HFFc6 (cell line): ENCODE results near the gene TMEM120B. TPM values are rescaled to one million over a fixed set of nuclear protein-coding genes. Genes with fewer than 3 reads are reported as not detected.
A peak's percentile ranks its signal among the peaks of the same experiment; 100 is the strongest.
"Not testable (repeated sequence)": the region's sequence is repeated elsewhere in the genome, so short reads cannot be mapped to it uniquely, and the experiment has no call there.

Source experiments
- DNase-seq: peaks from one replicate; pipeline ENCODE4 v3.0.0-alpha.2; 2018
- H3K27ac Mint-ChIP-seq: 2 replicates; pipeline ENCODE4 v1.8.0; 2020; ENCODE audit warnings: mild to moderate bottlenecking, mixed read lengths
- H3K27me3 Mint-ChIP-seq: 2 replicates; pipeline ENCODE4 v1.8.0; 2021; ENCODE audit warnings: mild to moderate bottlenecking, moderate library complexity, mixed read lengths; ENCODE audit not compliant: insufficient read depth
- H3K36me3 Mint-ChIP-seq: 2 replicates; pipeline ENCODE4 v1.8.0; 2021; ENCODE audit warnings: low read depth, mixed read lengths
- H3K4me1 Mint-ChIP-seq: 2 replicates; pipeline ENCODE4 v1.8.0; 2020; ENCODE audit warnings: low read depth, mixed read lengths
- H3K4me3 Mint-ChIP-seq: 2 replicates; pipeline ENCODE4 v1.8.0; 2020; ENCODE audit warnings: mild to moderate bottlenecking, moderate library complexity, mixed read lengths
- H3K9me3 Mint-ChIP-seq: 2 replicates; pipeline ENCODE4 v1.8.0; 2020; ENCODE audit warnings: mild to moderate bottlenecking, mixed read lengths
- CTCF ChIP-seq: fragments of 200-600 bp; sonication (generic); IDR thresholded peaks from 2 replicates; pipeline ENCODE4 v1.5.0; 2021; ENCODE audit warnings: antibody characterized with exemption, mild to moderate bottlenecking
- long read RNA-seq: library from polyadenylated mRNA; unstranded; transcript quantifications from one replicate; pipeline ENCODE4 v2.0.0, GENCODE V29; 2019
- total RNA-seq, 6 experiments: library from RNA; stranded (reverse); fragmentation: NEBNext Ultra II Directional; extraction: Animal tissue kit (Norgen Biotek cat#: 25700); gene quantifications; 2 replicates in 1 of 6; 3 replicates in 5 of 6; pipeline ENCODE4 v1.2.3, GENCODE V29; 2021

The TMEM120B gene
- 10 to 100 TPM in 5 of 6 experiments, 1 to 10 TPM in 1; 9.7 to 13.8 (median 12.6) TPM for total RNA-seq
- long read RNA-seq, full-length matches to known transcripts, result 3 of 9 reads
- long read RNA-seq, partial matches to known transcripts, result 0 of 9 reads
- long read RNA-seq, other reads (novel, unspliced or antisense), result 6 of 9 reads

DNA sequence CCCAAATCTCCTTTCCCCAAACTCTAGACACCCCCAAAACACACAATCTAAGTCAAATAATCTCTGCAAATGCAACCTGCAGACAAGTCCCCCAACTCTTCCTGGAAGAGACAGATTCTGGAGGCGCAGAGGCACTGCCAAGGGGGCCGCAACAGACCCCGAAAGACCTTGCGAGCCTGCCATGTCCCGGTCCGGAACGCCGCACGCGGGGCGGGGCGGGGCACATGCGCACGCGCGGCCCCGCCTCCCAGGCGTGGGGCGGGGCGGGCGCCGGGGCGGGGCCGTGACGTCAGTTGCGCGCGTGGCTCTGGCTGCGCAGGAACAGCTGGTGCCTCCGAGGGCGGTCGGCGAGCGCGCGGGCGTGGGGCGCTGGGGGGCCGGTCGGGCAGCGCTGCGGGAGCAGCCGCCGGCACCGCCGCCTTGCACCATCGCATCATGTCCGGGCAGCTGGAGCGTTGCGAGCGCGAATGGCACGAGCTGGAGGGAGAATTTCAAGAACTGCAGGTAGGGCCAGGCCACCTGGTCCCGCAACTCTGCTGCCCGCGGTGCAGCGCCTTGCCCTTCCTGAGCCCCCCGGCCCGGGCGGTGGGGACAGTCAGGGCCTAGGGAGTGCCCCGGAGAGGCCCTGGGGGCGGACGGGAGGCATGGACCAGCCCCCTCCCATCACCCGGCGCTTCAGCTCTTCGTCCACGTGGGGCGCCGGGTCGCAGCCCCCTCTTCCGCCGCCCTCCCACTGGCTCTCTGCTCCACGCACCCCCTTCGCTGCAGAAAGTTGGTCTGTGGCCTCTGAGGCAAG lies at the start of gene TMEM120B:
TSS of gene TMEM120B (plus strand) at position 292 of the 796 bp plus-strand sequence. CDS start at position 436, 144 bp downstream.
- DNase-seq, result peak; percentile 63
- Mint-ChIP-seq H3K4me1 (peaks cover 72% of the 10 kb centered on the region), H3K4me3 (peak within 1 kb of the TSS; percentile 99), H3K27ac (peak within 1 kb of the TSS; percentile 93), H3K36me3 (peaks cover 5% of the 10 kb centered on the region; the same call in 1 of the 2 replicates), H3K9me3 (no peaks in the 10 kb centered on the region; the same call in 1 of the 2 replicates), H3K27me3 (peaks cover 7% of the 10 kb centered on the region)
- TF ChIP-seq CTCF, result no peak; the same call in 1 of the 2 replicates

- no peaks in the 10 kb centered on the region for H3K9me3 Mint-ChIP-seq
- no peak for TF ChIP-seq CTCF
- H3K4me1 Mint-ChIP-seq, result peaks cover 6% of the 10 kb centered on the region; the same call in 1 of the 2 replicates
- DNase-seq, result no peak
- no peak overlapping the region for H3K4me3 Mint-ChIP-seq
- peaks cover 5% of the 10 kb centered on the region for H3K27me3 Mint-ChIP-seq
- no peaks in the 10 kb centered on the region; the same call in 1 of the 2 replicates for H3K36me3 Mint-ChIP-seq
- no peak overlapping the region for H3K27ac Mint-ChIP-seq
These were observed 49.0 kb upstream of the TMEM120B start for GRCh38 chr12:121663610-121663929.

GRCh38 chr12:121666829-121667228 lies 45.7 kb upstream of the TMEM120B start:
- not testable (repeated sequence) for H3K9me3 Mint-ChIP-seq, H3K27ac Mint-ChIP-seq, H3K4me3 Mint-ChIP-seq

DNA sequence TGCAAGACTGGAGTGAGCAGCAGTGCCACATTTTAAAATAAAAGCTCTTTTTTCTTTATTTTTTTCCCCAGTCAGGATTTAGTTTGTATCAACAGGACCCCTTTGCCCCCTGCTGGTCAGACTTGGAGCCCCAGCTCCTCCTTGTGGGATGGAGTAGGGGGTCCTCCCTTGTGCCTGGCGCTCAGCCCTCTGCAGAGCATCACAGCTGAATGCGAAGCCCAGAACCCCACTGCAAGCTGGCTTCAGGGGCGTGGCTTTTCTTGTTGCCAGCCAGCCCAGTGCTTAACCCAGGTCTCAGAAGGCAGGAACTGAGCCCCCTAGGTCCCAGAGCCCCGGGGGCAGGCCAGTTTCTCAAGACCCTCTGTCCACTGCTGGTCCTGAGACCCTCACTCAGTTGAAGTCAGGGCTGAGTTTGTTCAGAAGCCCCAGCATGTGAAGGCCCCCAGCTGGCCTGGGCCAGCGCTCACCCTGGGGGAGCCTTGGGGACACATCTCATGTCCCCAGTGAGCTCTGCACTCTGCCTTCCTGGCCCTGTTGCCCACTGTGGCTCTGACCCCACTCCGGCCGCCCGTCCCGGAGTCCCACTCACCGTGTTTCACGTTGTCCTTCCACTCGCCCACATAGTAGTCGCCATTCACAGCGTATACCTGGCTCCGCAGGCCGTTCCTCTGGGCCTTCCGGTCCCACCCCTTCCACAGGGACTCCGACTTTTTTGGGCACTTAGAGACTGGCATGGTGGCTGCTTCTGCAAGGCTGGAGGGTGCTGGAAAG lies 43.6 kb upstream of the TMEM120B start:
- peaks cover 6% of the 10 kb centered on the region for H3K27me3 Mint-ChIP-seq
- no peak overlapping the region for H3K27ac Mint-ChIP-seq
- H3K4me1 Mint-ChIP-seq, result peaks cover 16% of the 10 kb centered on the region
- no peak for DNase-seq
- no peaks in the 10 kb centered on the region for H3K9me3 Mint-ChIP-seq
- no peaks in the 10 kb centered on the region for H3K36me3 Mint-ChIP-seq
- no peak overlapping the region for H3K4me3 Mint-ChIP-seq
- TF ChIP-seq CTCF, result peak; percentile 86

More at GRCh38 chr12:121666829-121667228, 45.7 kb upstream of the TMEM120B start:
- DNase-seq, H3K27me3 Mint-ChIP-seq, H3K36me3 Mint-ChIP-seq, H3K4me1 Mint-ChIP-seq: not testable (repeated sequence)

GRCh38 chr12:121669521-121669900 lies 43.0 kb upstream of the TMEM120B start, which contains the start of gene MORN3:
Gene MORN3 (minus strand): TSS chr12:121669654. CDS start chr12:121669483, 171 bp downstream.
- Mint-ChIP-seq H3K36me3 (no peaks in the 10 kb centered on the region), H3K4me3 (no peak within 1 kb of the TSS), H3K4me1 (peaks cover 16% of the 10 kb centered on the region), H3K9me3 (no peaks in the 10 kb centered on the region), H3K27me3 (peaks cover 6% of the 10 kb centered on the region), H3K27ac (no peak within 1 kb of the TSS)
- TF ChIP-seq CTCF, result no peak
- no peak for DNase-seq
